ENCODE results near the gene KNSTRN.

Gene KNSTRN

GRCh38 chr15:40407330-40407990, 24.9 kb downstream of the KNSTRN start:
- DNase-seq, result no peak

- no peak for DNase-seq
Observed at GRCh38 chr15:40409366-40409765, 26.8 kb downstream of the KNSTRN start.

- DNase-seq, result no peak
Observed at GRCh38 chr15:40410476-40410875, 28.0 kb downstream of the KNSTRN start.

GRCh38 chr15:40412095-40412759, 29.7 kb downstream of the KNSTRN start:
- DNase-seq, result no peak

DNA sequence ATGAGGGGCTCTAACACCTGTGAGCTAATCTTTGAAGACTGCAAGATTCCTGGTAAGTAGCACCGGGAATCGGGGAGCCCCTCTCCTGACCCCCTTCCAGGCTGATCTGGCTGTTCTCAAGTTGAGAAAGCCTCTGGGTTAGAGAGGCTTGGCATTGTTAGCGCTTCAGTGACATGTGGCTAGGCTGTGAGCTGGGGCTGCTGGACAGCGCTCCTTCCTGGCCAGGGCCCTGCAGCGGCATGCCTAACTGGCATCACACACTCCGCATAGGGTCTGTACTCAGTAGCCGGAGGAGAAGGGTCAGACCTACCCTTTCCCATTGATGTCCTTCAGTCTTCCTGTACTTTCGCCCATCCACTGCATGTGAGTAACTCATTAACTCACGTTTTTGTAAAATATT, 30.5 kb downstream of the KNSTRN start:
- no peak for DNase-seq

DNA sequence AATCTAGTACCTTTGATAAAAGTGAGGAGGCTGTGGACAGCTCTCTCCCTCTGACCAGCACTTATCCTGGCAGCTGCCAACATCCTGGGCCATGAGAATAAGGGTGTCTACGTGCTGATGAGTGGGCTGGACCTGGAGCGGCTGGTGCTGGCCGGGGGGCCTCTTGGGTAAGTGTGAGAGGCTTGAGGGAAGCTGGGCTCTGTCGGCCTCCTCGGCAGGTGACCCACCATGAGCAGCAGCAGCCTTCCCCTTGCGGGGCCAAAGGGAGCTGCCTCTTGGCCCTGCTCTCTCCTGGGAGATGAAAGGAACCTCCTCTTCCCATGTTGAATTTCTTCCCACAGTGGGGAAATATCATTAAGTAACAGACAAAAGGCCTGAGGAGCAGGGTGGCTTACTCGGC, 32.3 kb downstream of the KNSTRN start:
- DNase-seq, result no peak

- DNase-seq, result no peak
Observed at GRCh38 chr15:40415226-40415625, 32.7 kb downstream of the KNSTRN start.

DNA sequence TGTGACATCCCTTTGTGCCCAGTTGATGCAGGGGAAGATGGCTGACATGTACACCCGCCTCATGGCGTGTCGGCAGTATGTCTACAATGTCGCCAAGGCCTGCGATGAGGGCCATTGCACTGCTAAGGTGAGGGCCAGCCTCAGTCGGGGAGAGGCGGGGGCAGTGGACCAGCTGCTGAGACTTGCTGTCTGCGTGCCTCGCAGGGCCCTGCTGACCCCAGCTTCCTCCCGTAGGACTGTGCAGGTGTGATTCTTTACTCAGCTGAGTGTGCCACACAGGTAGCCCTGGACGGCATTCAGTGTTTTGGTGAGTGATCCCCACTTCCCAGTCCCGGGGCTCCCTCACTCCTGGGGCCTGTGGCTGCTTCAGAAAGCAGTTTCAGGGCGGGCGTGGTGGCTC, 33.5 kb downstream of the KNSTRN start:
- no peak for DNase-seq

DNA sequence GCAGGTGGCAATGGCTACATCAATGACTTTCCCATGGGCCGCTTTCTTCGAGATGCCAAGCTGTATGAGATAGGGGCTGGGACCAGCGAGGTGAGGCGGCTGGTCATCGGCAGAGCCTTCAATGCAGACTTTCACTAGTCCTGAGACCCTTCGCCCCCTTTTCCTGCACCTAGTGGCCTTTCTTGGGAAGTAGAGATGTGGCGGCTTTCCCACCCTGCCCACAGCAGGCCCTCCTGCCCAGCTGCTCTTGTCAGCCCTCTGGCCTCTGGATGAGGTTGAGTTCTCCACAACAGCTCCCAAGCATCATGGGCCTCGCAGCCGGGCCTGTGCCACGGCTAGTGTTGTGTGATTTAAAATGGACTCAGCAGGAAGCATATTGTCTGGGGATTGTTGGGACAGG, 35.6 kb downstream of the KNSTRN start:
- DNase-seq, result no peak

DNA sequence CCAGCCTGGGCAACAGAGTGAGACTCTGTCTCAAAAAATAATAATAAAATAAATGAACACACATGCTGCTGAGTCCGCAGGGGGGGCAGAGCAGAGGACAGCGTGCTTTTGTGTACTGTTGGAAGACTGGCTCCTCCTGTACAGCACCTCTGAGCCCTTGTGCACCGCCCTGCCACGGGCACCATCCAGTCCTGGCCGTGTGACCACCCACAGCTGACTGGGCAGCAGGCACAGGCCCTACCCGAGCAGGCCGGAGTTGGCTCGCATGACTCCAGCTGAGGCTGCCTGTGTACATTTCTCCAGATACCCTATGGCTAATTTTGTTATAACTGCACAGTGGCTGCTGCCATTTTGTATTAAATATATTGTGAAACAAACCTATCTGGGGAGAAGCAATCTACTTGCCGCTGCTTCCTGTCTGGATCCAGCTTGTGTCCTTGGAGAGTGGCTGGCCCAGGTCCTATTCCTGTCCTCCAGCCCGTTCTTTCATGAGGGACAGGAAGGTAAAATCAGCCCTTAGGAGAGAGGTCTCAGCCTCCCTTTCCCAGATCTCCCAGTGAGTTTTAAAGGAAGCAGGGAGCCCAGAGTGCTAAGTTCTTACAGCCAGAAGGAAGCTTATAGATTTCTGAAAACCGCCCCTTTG, 37.7 kb downstream of the KNSTRN start:
- DNase-seq, result no peak

DNA sequence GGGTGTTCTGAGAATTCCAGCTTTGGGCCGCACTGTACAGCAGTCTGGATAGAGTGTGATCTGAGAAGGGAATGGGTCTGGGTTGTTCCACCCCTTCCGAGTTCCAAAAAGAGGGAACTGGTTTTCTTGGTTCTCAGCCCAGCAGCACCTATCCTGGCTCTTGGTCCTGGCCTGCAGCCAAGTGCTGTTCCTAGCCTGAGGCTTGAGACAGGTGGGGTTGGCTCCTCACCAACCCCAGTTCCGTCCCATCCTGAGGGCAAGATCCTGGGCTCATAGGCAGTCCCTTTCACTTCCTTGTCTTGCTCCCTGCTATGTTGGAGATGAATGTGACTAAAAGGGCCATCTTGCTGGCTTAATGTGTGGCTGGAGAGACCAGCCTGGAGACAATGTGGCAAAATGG, 38.3 kb downstream of the KNSTRN start:
- DNase-seq, result no peak

DNA sequence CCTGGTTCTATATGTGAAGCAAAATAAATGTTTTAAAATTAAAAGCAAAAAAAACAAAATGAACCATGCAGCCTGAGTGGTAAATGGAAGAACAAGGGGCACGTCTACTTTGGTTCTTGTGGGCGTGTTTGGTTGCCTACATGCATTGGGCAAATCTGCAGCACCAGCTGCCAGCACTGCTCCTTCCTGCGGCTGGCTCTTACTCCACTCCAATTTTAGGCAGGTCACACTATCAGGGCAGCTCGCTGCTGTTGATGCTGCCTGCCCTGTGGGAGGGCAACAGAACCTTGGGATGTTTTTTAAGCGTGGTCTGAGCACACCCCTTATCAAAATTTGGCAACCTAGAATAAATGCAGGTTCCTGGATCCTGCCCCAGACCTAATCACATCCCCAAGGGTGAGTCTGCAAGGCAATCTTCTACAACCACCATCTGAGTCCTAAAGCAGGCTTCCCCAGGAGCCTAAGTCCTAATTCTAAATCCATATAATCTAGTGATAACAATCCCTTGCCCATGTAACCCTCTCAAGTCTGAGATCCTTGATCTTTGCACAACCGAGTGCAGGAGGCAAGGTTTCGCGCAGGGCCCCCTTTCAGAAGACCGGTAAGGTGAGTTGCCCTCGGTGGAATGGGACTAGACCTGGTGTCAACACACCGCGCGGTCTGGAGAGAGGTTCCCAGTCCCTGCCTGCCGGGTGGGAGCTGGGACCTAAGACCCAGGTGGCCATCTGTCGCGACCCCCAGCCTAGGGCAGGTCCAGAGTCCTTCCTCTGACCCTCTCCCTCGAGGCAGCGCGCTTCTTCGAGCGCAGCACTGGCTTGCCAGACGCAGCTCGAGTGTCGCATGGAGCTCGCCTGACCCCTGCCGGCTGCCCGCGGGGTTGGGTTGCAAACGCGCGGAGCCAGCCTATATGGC, 39.0 kb downstream of the KNSTRN start:
- DNase-seq, result peak; percentile 65

DNA sequence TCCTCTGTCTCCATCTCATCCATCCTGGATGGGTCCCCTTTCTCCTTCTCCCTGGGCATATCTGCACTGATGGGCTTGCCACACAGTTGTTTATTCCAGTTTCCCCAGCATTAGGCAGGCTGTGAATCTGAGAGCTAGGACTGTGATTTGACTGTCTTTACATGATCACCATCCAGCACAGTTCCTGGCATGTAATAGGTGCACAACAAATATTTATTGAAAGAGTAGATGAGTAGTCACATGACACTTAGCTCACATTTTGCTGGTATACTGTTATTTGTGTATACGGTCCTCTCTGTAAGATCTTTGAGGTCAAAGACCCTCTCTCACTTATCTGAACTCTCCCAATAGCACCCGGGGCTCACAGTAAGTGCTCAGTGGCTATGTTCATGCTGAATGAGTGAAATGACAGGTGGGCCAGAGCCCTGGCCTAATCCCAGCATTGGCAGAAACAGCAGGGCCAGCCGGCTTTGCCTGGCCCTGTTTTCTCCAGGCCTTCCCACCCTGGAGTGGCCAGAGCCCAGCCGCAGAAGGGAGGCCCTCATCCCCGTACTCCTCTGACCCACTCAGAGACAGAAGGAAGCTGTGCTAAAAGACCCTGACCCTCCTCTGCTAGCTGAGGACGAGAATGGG, 42.1 kb downstream of the KNSTRN start:
- no peak for DNase-seq

DNA sequence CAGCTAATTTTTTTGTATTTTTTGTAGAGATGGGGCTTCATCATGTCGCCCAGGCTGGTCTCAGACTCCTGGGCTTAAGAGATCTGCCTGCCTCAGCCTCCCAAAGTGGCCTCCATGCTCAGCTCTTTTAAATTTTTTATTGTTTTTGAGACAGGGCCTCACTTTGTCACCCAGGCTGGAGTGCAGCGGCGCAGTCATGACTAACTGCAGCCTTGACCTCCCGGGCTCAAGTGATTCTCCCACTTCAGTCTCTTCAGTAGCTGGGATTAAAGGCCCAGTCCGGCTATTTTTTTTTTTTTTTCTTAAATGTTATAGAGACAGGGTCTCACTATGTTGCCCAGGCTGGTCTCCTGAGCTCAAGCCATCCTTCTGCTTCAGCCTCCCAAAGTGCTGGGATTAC, 43.2 kb downstream of the KNSTRN start:
- no peak for DNase-seq

- no peak for DNase-seq
Observed at GRCh38 chr15:40427188-40427587, 44.7 kb downstream of the KNSTRN start.

- DNase-seq, result no peak
Observed at GRCh38 chr15:40428185-40428584, 45.7 kb downstream of the KNSTRN start.

GRCh38 chr15:40429068-40429710, 46.7 kb downstream of the KNSTRN start:
- DNase-seq, result no peak

- DNase-seq, result no peak
Observed at GRCh38 chr15:40430271-40430805, 47.8 kb downstream of the KNSTRN start.

GRCh38 chr15:40435023-40435709, 52.6 kb downstream of the KNSTRN start:
- no peak for DNase-seq

DNA sequence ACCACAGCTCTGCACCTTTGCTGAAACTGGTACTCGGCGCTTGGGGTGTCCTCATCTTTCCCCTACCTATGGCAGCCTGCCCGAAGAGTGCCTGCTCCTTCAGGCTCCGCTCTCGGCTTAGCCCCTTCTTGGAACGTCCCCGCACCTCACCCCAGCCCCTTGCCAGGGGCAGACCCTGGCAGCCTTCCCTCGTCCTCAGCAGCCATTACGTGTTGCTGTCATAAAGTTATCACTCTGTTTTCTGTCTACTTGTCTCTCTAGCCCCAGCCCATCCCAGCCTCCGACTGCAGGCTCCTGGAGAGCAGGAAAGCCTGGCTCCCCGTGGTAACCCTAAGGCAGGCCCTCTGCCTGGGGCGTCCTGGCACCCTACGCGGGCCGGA, 53.2 kb downstream of the KNSTRN start:
- no peak for DNase-seq

DNA sequence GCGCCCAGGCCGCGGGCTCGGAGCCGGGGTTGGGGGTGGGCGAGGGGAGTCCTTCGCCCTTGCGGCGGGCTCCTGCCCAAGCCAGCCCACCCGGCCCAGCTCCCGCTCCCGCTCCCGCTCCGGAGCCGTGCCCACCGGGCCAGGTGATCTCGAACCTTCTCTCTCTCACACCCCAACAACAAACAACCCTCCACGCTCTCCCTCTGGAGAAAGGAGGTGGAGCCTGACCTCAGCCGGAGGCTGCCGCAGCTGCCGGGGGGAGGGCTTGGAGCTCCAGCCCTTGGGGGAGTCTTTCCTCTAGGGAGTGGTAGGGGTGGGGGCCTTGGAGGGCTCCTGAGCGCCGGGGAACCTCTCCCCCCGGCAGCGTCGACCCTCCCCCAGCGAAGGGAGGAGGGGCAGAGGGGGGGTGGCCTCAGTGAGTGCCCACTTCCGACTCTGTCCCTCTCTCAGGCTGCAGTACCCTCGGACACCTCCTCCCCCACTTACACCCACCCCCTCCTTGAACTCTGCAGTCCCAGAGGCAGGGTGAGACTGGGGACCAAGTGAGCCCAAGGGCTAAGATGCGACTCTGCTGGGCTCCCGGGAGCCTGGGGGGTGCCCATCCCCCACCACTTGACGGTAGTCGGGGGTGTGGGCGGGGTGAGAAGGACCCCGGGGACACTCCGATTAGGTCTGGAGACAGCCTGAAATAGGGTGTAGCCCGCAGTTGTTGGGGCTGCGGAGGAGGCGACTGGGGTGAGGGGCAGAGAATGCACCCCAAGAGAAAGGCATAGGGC, 53.8 kb downstream of the KNSTRN start:
- no peak for DNase-seq
